Measurements from ENCODE around the gene MPST.

MPST gene

GRCh38 chr22:37043828-37044538 is 24.4 kb downstream of the MPST start:
- no peaks in the 10 kb centered on the region for H3K27me3 ChIP-seq (ENCODE audit: insufficient read depth, low read depth, severe bottlenecking)
- no peaks in the 10 kb centered on the region for H3K36me3 ChIP-seq
- peak overlapping the region; percentile 70 for H3K27ac ChIP-seq
- peak; percentile 94 for TF ChIP-seq CTCF (IDR thresholded peaks at IDR 0.05; ENCODE audit: low read depth, low read length)
- H3K4me3 ChIP-seq (ENCODE audit: low read depth, low read length), result no peak overlapping the region
- H3K9me3 ChIP-seq (ENCODE audit: severe bottlenecking), result no peaks in the 10 kb centered on the region
- peak; percentile 89 for DNase-seq

- Histone ChIP-seq H3K36me3 (no peaks in the 10 kb centered on the region), H3K27ac (no peak overlapping the region; the same call in 1 of the 2 replicates), H3K4me3 (ENCODE audit: low read depth, low read length) (no peak overlapping the region), H3K27me3 (ENCODE audit: insufficient read depth, low read depth, severe bottlenecking) (no peaks in the 10 kb centered on the region), H3K9me3 (ENCODE audit: severe bottlenecking) (no peaks in the 10 kb centered on the region)
- TF ChIP-seq CTCF (IDR thresholded peaks at IDR 0.05; ENCODE audit: low read depth, low read length), result no peak
- no peak for DNase-seq
These were observed 25.4 kb downstream of the MPST start for GRCh38 chr22:37044634-37045625.

GRCh38 chr22:37045958-37046357 is 26.4 kb downstream of the MPST start:
- Histone ChIP-seq H3K36me3 (no peaks in the 10 kb centered on the region), H3K4me3 (ENCODE audit: low read depth, low read length) (no peak overlapping the region), H3K27me3 (ENCODE audit: insufficient read depth, low read depth, severe bottlenecking) (no peaks in the 10 kb centered on the region), H3K27ac (peak overlapping the region; percentile 84), H3K9me3 (ENCODE audit: severe bottlenecking) (no peaks in the 10 kb centered on the region)
- TF ChIP-seq CTCF (IDR thresholded peaks at IDR 0.05; ENCODE audit: low read depth, low read length), result peak; percentile 76
- DNase-seq, result no peak

- Histone ChIP-seq H3K27ac (peak overlapping the region; percentile 84), H3K9me3 (ENCODE audit: severe bottlenecking) (no peaks in the 10 kb centered on the region), H3K4me3 (ENCODE audit: low read depth, low read length) (no peak overlapping the region), H3K36me3 (no peaks in the 10 kb centered on the region), H3K27me3 (ENCODE audit: insufficient read depth, low read depth, severe bottlenecking) (no peaks in the 10 kb centered on the region)
- TF ChIP-seq CTCF (IDR thresholded peaks at IDR 0.05; ENCODE audit: low read depth, low read length), result no peak
- no peak for DNase-seq
These were observed 27.0 kb downstream of the MPST start for GRCh38 chr22:37046589-37046988.

GRCh38 chr22:37047006-37047405 is 27.5 kb downstream of the MPST start:
- no peaks in the 10 kb centered on the region for H3K36me3 ChIP-seq
- H3K27me3 ChIP-seq (ENCODE audit: insufficient read depth, low read depth, severe bottlenecking), result no peaks in the 10 kb centered on the region
- peak overlapping the region; percentile 84 for H3K27ac ChIP-seq
- peak; percentile 86 for DNase-seq
- H3K4me3 ChIP-seq (ENCODE audit: low read depth, low read length), result no peak overlapping the region
- no peak for TF ChIP-seq CTCF (IDR thresholded peaks at IDR 0.05; ENCODE audit: low read depth, low read length)
- H3K9me3 ChIP-seq (ENCODE audit: severe bottlenecking), result no peaks in the 10 kb centered on the region

Measured in WERI-Rb-1 (cell line).